GM06990 (cell line): ENCODE results near the gene ZNF331.

Source experiments
- DNase-seq: peaks from one replicate; pipeline ENCODE4 v3.0.0-alpha.2; 2011; ENCODE audit not compliant: insufficient read length; ENCODE audit errors: extremely low read depth
- H3K27me3 ChIP-seq: replicated peaks from 2 replicates; pipeline ENCODE4 v1.6.0; 2011; ENCODE audit warnings: low read length; ENCODE audit not compliant: control insufficient read depth, insufficient read depth
- H3K36me3 ChIP-seq: 2 replicates; pipeline ENCODE4 v1.5.1; 2011; ENCODE audit warnings: low read length; ENCODE audit not compliant: control insufficient read depth, insufficient read depth
- H3K4me3 ChIP-seq: replicated peaks from 2 replicates; pipeline ENCODE4 v1.5.1; 2011; ENCODE audit warnings: low read depth, mild to moderate bottlenecking, control low read depth, low read length
- TF ChIP-seq, protein P1 (sequence below): IDR thresholded peaks from 2 replicates; pipeline ENCODE4 v1.5.1; 2011; ENCODE audit warnings: low read length, control low read depth, mild to moderate bottlenecking, inconsistent platforms; ENCODE audit not compliant: insufficient read depth, poor library complexity, severe bottlenecking

Gene ZNF331

DNA sequence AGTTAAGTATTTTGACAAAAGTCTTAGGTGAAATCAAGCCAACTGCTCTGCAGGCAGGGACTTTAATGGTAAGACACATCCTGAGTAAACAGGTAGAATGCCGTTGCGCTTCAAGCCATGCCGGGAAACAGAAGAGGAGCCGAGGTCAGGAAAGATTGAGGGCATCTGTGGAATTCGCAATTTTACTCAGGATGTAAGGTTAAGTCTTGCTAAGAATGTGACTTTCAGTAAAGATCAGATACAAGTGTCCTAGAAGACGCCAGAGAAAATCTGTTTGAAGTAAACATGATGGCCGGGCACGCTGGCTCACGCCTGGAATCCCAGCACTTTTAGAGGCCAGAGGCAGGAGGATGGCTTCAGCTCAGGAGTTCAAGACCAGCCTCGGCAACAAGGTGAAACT, 60.4 kb downstream of the ZNF331 start:
- Histone ChIP-seq H3K4me3 (no peak overlapping the region), H3K36me3 (no peaks in the 10 kb centered on the region), H3K27me3 (no peaks in the 10 kb centered on the region)
- TF ChIP-seq, protein P1, sequence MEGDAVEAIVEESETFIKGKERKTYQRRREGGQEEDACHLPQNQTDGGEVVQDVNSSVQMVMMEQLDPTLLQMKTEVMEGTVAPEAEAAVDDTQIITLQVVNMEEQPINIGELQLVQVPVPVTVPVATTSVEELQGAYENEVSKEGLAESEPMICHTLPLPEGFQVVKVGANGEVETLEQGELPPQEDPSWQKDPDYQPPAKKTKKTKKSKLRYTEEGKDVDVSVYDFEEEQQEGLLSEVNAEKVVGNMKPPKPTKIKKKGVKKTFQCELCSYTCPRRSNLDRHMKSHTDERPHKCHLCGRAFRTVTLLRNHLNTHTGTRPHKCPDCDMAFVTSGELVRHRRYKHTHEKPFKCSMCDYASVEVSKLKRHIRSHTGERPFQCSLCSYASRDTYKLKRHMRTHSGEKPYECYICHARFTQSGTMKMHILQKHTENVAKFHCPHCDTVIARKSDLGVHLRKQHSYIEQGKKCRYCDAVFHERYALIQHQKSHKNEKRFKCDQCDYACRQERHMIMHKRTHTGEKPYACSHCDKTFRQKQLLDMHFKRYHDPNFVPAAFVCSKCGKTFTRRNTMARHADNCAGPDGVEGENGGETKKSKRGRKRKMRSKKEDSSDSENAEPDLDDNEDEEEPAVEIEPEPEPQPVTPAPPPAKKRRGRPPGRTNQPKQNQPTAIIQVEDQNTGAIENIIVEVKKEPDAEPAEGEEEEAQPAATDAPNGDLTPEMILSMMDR, result no peak
- no peak for DNase-seq

DNA sequence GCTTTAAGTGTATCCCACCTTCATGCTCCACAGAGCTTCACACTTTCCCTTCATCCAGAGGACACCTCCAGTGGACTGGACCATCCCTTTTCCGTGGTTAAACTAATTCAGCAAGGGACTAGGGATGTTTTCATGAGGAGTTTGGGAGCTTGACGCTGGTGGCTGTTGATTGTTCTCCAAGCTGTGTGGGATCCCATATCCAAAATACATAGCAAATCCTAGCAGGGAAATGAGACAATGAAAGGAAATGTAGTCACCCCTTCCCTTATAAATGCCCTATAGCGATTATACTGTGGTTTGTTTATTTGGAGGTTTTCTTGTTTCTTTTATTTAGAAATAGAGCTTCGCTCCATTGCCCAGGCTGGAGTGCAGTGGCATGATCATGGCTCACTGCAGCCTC, 62.3 kb downstream of the ZNF331 start:
- H3K27me3 ChIP-seq, result no peaks in the 10 kb centered on the region
- DNase-seq, result no peak
- TF ChIP-seq, protein P1, result no peak
- H3K4me3 ChIP-seq, result no peak overlapping the region
- H3K36me3 ChIP-seq, result no peaks in the 10 kb centered on the region

DNA sequence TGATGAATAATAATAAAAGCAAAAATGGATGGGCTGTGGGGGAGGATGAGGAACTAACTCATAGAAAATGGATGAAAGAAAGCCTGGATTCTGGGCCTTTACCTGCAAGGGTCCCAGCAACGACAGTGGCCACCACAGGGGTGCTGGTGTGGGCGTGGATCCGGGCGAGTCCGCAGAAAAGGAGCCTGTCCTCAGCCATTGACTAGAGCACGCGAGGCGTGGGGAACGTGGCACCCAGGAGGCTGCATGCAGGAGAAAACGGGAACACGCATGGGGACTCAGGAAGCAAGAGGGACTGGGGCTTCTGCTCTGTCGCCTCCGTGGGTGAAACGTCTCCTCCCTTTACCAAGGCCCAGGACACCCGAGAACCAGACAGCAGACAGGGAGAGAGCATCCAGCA, 68.1 kb downstream of the ZNF331 start:
- TF ChIP-seq, protein P1, result no peak
- H3K4me3 ChIP-seq, result no peak overlapping the region
- DNase-seq, result no peak
- H3K27me3 ChIP-seq, result no peaks in the 10 kb centered on the region
- H3K36me3 ChIP-seq, result no peaks in the 10 kb centered on the region

DNA sequence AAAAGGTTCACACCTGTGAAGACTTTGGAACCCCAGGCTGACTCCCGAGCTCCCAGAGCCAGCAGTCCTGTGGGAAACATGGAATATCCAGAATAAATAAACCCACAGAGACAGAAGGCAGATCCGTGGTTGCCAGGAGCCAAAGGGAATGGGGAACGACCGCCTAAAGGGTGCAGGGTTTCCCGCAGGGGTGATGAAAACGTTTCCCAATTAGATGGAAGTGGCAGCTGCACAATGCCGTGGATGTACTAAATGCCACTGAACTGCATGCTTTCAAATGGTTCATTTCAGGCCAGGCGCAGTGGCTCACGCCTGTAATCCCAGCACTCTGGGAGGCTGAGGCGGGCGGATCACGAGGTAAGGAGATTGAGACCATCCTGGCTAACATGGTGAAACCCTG, 70.4 kb downstream of the ZNF331 start:
- no peak for DNase-seq
- H3K27me3 ChIP-seq, result no peaks in the 10 kb centered on the region
- TF ChIP-seq, protein P1, result no peak
- H3K36me3 ChIP-seq, result no peaks in the 10 kb centered on the region
- no peak overlapping the region for H3K4me3 ChIP-seq

DNA sequence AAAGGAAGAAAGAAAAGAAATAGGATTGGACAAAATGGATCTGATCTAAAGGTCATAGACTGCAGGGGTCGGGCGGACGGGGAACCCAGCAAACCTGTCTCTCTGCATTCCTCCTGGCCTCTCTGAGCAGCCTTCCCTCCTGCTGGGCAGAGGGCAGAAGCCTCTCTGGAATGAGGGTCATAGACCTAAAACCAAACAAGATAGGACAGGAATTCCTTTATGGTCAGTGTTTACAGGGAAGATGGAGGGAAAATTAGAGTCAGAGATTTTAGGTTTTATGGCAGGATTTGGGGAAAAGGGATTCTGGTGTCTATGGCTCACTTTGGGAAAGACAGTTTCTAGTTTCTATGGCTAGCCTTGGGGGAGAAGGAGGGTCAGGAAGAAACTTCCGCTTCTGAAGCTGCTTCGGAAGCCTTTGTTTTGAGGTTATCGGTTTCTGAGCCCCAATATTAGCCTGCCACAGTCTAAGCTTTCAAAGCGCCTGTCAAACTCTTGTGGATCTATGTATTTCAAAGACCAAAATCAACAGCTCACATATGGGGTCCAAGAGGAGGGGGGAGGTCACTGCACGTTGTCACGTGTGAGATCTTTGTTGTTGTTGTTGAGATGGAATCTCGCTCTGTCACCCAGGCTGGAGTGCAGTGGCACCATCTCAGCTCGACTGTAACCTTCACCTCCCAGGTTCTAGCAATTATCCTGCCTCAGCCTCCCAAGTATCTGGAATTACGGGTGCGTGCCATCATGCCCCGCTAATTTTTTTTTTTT, 75.0 kb downstream of the ZNF331 start:
- DNase-seq, result no peak
- Histone ChIP-seq H3K36me3 (no peaks in the 10 kb centered on the region), H3K4me3 (no peak overlapping the region), H3K27me3 (no peaks in the 10 kb centered on the region)
- TF ChIP-seq, protein P1, result no peak
